WTC11 (cell line): ENCODE measurements around the gene DPH1. TPM values are rescaled to one million over a fixed set of nuclear protein-coding genes. Genes with fewer than 3 reads are reported as not detected.

Experiments used
- ATF1 ChIP-seq: sonication (generic); formaldehyde crosslinking; IDR thresholded peaks from 2 replicates; pipeline ENCODE4 v1.8.1; 2023; ENCODE audit warnings: mild to moderate bottlenecking, moderate library complexity, missing genetic modification reagents
- ETV6 ChIP-seq: sonication (generic); formaldehyde crosslinking; IDR thresholded peaks from 2 replicates; pipeline ENCODE4 v1.8.1; 2022; ENCODE audit warnings: mild to moderate bottlenecking, missing genetic modification reagents
- FOXJ3 ChIP-seq: sonication (generic); formaldehyde crosslinking; IDR thresholded peaks from 2 replicates; pipeline ENCODE4 v1.9.0; 2021; ENCODE audit warnings: missing genetic modification reagents, mild to moderate bottlenecking, borderline replicate concordance
- HMGA2 ChIP-seq: fragments of 250-450 bp; sonication (Bioruptor Pico); IDR thresholded peaks from 2 replicates; pipeline ENCODE4 v1.4.0; 2021; ENCODE audit warnings: mild to moderate bottlenecking, moderate library complexity
- JAZF1 ChIP-seq: fragments of 250-450 bp; sonication (Bioruptor Pico); IDR thresholded peaks from 2 replicates; pipeline ENCODE4 v1.9.0; 2021; ENCODE audit warnings: moderate library complexity, mild to moderate bottlenecking, inconsistent platforms
- NFATC4 ChIP-seq: fragments of 250-450 bp; sonication (Bioruptor Pico); IDR thresholded peaks from 2 replicates; pipeline ENCODE4 v1.9.0; 2021; ENCODE audit warnings: mild to moderate bottlenecking
- NFE2L1 ChIP-seq: sonication (generic); formaldehyde crosslinking; IDR thresholded peaks from 2 replicates; pipeline ENCODE4 v1.8.1; 2023; ENCODE audit warnings: missing genetic modification reagents
- RELA ChIP-seq: sonication (generic); formaldehyde crosslinking; IDR thresholded peaks from 2 replicates; pipeline ENCODE4 v1.8.1; 2022; ENCODE audit warnings: missing genetic modification reagents, mild to moderate bottlenecking, borderline replicate concordance
- RORB ChIP-seq: fragments of 250-450 bp; sonication (Bioruptor Pico); IDR thresholded peaks from 2 replicates; pipeline ENCODE4 v1.9.0; 2021; ENCODE audit warnings: mild to moderate bottlenecking
- SMAD3 ChIP-seq: sonication (generic); formaldehyde crosslinking; IDR thresholded peaks from 2 replicates; pipeline ENCODE4 v1.8.0; 2022; ENCODE audit warnings: missing genetic modification reagents, mild to moderate bottlenecking, borderline replicate concordance
- TCF7 ChIP-seq: sonication (generic); formaldehyde crosslinking; IDR thresholded peaks from 2 replicates; pipeline ENCODE4 v1.8.0; 2022; ENCODE audit warnings: mild to moderate bottlenecking, low read depth, missing genetic modification reagents, moderate library complexity
- total RNA-seq: library from RNA; stranded (reverse); gene quantifications from 3 replicates; pipeline ENCODE4 v1.2.3, GENCODE V29; 2021
- TF ChIP-seq, protein P1 (sequence below): fragments of 250-450 bp; sonication (Bioruptor Pico); conservative IDR thresholded peaks from 2 replicates; pipeline ENCODE4 v1.9.0; 2021; ENCODE audit warnings: mild to moderate bottlenecking
- TF ChIP-seq, protein P2 (sequence below): sonication (generic); formaldehyde crosslinking; IDR thresholded peaks from 2 replicates; pipeline ENCODE4 v1.8.1; 2023; ENCODE audit warnings: mild to moderate bottlenecking, missing genetic modification reagents
- TF ChIP-seq, protein P3 (sequence below): sonication (generic); formaldehyde crosslinking; IDR thresholded peaks from 2 replicates; pipeline ENCODE4 v1.8.1; 2023; ENCODE audit warnings: mild to moderate bottlenecking, missing genetic modification reagents, moderate library complexity
- TF ChIP-seq, protein P4 (sequence below): fragments of 250-450 bp; sonication (Bioruptor Pico); IDR thresholded peaks from 2 replicates; pipeline ENCODE4 v2.1.2; 2022; ENCODE audit warnings: mild to moderate bottlenecking, moderate library complexity
- TF ChIP-seq, protein P5 (sequence below): sonication (generic); formaldehyde crosslinking; IDR thresholded peaks from 2 replicates; pipeline ENCODE4 v1.8.0; 2023; ENCODE audit warnings: missing genetic modification reagents
- TF ChIP-seq, protein P6 (sequence below): sonication (generic); formaldehyde crosslinking; IDR thresholded peaks from 2 replicates; pipeline ENCODE4 v1.8.1; 2022; ENCODE audit warnings: mild to moderate bottlenecking, moderate library complexity, missing genetic modification reagents
- TF ChIP-seq, protein P7 (sequence below): sonication (generic); formaldehyde crosslinking; IDR thresholded peaks from 2 replicates; pipeline ENCODE4 v1.8.1; 2022; ENCODE audit warnings: mild to moderate bottlenecking, missing genetic modification reagents, moderate library complexity, borderline replicate concordance
- TF ChIP-seq, protein P8 (sequence below): sonication (generic); formaldehyde crosslinking; IDR thresholded peaks from 2 replicates; pipeline ENCODE4 v1.8.0; 2023; ENCODE audit warnings: missing genetic modification reagents, mild to moderate bottlenecking, borderline replicate concordance
- TF ChIP-seq, protein P9 (sequence below): sonication (generic); formaldehyde crosslinking; IDR thresholded peaks from 2 replicates; pipeline ENCODE4 v1.8.0; 2022; ENCODE audit warnings: missing genetic modification reagents

Gene DPH1
- total RNA-seq, 1 experiment from 2014 or later: 43.2 TPM

DNA sequence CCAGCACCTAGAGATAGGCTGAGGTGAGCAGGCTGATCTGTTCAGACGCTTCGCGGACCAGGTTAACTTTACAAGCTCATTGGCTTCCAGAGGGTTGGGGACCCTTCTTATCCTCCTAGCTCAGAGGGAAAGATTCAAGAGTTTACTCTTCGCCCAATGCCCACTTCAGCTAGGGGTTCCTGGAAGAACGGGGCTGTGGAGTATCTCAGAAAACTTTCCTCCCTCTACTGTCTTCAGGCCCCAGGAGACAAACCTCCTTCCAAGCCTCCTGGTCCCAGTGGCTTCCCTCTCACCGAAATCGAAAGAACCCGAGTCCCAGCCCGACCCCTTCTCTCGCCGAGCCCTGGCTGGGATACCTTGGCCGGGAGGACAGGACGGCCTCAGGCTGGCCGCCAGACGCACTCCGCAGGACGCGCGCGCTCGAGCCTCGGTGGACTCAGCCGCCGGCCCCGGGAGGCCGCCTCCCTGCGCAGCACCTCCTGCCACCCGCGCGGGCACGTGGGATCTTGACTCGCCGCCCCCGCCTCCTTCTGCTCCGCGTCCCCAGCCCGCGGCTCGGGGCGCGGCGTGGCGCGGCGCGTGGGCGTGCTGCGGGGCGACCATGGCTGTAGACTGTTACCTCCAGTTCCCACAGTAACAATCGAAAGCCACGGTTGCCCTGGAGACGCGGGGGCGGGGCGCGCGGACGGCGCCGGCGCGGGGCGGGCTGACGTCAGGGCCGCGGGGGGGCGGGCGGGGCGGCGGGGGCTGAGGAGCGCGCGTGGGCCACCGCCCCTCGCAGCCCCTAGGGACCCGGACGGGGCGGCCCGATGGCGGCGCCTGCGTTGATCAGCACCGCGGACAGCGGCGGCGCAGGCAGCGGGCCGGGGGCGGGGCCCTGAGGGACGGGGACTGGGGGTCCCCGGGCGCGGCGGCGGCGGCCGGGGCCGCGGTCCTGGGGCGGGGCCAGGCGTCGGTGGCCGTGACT is 19.7 kb downstream of the DPH1 start (continued):
- TF ChIP-seq, protein P1, sequence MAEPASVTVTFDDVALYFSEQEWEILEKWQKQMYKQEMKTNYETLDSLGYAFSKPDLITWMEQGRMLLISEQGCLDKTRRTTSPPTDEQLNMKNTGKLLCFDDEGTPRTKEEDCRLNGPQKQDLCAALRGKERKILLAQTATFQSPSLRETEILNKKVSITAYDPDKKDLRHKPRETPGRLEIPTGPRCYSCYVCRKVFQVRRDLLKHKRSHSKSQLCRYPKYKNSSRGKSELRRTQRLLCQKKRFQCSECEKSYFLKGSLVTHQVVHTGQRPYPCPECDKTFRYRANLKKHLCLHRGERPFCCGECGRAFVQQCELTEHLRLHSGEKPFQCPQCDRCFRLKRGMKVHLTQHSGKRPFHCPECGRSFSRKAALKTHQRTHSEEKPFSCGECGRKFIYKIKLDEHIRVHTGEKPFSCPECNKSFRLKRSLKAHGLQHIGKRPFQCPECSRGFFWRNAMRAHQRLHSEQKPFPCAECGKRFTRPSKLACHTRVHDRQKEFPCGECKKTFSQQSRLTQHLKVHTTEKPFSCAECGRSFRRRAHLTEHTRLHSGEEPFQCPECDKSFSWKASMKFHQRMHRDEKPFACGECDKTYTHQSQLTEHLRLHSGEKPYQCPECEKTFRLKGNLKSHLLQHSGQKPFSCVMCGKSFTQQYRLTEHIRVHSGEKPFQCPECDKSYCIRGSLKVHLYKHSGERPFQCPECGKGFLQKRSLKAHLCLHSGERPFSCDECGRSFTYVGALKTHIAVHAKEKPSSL (CRISPR knock-in tag): no peak
- TF ChIP-seq, protein P2, sequence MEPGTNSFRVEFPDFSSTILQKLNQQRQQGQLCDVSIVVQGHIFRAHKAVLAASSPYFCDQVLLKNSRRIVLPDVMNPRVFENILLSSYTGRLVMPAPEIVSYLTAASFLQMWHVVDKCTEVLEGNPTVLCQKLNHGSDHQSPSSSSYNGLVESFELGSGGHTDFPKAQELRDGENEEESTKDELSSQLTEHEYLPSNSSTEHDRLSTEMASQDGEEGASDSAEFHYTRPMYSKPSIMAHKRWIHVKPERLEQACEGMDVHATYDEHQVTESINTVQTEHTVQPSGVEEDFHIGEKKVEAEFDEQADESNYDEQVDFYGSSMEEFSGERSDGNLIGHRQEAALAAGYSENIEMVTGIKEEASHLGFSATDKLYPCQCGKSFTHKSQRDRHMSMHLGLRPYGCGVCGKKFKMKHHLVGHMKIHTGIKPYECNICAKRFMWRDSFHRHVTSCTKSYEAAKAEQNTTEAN (CRISPR knock-in tag): no peak
- TF ChIP-seq, protein P3, sequence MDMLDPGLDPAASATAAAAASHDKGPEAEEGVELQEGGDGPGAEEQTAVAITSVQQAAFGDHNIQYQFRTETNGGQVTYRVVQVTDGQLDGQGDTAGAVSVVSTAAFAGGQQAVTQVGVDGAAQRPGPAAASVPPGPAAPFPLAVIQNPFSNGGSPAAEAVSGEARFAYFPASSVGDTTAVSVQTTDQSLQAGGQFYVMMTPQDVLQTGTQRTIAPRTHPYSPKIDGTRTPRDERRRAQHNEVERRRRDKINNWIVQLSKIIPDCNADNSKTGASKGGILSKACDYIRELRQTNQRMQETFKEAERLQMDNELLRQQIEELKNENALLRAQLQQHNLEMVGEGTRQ (CRISPR knock-in tag): peak; percentile 14; the same call in 1 of the 2 replicates
- TF ChIP-seq, protein P4, sequence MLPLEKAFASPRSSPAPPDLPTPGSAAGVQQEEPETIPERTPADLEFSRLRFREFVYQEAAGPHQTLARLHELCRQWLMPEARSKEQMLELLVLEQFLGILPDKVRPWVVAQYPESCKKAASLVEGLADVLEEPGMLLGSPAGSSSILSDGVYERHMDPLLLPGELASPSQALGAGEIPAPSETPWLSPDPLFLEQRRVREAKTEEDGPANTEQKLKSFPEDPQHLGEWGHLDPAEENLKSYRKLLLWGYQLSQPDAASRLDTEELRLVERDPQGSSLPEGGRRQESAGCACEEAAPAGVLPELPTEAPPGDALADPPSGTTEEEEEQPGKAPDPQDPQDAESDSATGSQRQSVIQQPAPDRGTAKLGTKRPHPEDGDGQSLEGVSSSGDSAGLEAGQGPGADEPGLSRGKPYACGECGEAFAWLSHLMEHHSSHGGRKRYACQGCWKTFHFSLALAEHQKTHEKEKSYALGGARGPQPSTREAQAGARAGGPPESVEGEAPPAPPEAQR: no peak
- TF ChIP-seq FOXJ3: no peak
- TF ChIP-seq, protein P5, sequence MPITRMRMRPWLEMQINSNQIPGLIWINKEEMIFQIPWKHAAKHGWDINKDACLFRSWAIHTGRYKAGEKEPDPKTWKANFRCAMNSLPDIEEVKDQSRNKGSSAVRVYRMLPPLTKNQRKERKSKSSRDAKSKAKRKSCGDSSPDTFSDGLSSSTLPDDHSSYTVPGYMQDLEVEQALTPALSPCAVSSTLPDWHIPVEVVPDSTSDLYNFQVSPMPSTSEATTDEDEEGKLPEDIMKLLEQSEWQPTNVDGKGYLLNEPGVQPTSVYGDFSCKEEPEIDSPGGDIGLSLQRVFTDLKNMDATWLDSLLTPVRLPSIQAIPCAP (CRISPR knock-in tag): no peak
- TF ChIP-seq, protein P6, sequence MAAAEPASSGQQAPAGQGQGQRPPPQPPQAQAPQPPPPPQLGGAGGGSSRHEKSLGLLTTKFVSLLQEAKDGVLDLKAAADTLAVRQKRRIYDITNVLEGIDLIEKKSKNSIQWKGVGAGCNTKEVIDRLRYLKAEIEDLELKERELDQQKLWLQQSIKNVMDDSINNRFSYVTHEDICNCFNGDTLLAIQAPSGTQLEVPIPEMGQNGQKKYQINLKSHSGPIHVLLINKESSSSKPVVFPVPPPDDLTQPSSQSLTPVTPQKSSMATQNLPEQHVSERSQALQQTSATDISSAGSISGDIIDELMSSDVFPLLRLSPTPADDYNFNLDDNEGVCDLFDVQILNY: no peak
- TF ChIP-seq RORB: no peak
- TF ChIP-seq ATF1 (CRISPR knock-in tag): no peak
- TF ChIP-seq NFE2L1 (CRISPR knock-in tag): no peak
- TF ChIP-seq, protein P7, sequence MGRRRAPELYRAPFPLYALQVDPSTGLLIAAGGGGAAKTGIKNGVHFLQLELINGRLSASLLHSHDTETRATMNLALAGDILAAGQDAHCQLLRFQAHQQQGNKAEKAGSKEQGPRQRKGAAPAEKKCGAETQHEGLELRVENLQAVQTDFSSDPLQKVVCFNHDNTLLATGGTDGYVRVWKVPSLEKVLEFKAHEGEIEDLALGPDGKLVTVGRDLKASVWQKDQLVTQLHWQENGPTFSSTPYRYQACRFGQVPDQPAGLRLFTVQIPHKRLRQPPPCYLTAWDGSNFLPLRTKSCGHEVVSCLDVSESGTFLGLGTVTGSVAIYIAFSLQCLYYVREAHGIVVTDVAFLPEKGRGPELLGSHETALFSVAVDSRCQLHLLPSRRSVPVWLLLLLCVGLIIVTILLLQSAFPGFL (CRISPR knock-in tag): no peak
- no peak for TF ChIP-seq NFATC4 (CRISPR knock-in tag)
- no peak for TF ChIP-seq SMAD3 (CRISPR knock-in tag)
- TF ChIP-seq HMGA2: no peak
- no peak for TF ChIP-seq JAZF1 (CRISPR knock-in tag)
- TF ChIP-seq, protein P8, sequence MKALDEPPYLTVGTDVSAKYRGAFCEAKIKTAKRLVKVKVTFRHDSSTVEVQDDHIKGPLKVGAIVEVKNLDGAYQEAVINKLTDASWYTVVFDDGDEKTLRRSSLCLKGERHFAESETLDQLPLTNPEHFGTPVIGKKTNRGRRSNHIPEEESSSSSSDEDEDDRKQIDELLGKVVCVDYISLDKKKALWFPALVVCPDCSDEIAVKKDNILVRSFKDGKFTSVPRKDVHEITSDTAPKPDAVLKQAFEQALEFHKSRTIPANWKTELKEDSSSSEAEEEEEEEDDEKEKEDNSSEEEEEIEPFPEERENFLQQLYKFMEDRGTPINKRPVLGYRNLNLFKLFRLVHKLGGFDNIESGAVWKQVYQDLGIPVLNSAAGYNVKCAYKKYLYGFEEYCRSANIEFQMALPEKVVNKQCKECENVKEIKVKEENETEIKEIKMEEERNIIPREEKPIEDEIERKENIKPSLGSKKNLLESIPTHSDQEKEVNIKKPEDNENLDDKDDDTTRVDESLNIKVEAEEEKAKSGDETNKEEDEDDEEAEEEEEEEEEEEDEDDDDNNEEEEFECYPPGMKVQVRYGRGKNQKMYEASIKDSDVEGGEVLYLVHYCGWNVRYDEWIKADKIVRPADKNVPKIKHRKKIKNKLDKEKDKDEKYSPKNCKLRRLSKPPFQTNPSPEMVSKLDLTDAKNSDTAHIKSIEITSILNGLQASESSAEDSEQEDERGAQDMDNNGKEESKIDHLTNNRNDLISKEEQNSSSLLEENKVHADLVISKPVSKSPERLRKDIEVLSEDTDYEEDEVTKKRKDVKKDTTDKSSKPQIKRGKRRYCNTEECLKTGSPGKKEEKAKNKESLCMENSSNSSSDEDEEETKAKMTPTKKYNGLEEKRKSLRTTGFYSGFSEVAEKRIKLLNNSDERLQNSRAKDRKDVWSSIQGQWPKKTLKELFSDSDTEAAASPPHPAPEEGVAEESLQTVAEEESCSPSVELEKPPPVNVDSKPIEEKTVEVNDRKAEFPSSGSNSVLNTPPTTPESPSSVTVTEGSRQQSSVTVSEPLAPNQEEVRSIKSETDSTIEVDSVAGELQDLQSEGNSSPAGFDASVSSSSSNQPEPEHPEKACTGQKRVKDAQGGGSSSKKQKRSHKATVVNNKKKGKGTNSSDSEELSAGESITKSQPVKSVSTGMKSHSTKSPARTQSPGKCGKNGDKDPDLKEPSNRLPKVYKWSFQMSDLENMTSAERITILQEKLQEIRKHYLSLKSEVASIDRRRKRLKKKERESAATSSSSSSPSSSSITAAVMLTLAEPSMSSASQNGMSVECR: no peak
- peak; percentile 18; the same call in 1 of the 2 replicates for TF ChIP-seq ETV6 (CRISPR knock-in tag)
- TF ChIP-seq, protein P9, sequence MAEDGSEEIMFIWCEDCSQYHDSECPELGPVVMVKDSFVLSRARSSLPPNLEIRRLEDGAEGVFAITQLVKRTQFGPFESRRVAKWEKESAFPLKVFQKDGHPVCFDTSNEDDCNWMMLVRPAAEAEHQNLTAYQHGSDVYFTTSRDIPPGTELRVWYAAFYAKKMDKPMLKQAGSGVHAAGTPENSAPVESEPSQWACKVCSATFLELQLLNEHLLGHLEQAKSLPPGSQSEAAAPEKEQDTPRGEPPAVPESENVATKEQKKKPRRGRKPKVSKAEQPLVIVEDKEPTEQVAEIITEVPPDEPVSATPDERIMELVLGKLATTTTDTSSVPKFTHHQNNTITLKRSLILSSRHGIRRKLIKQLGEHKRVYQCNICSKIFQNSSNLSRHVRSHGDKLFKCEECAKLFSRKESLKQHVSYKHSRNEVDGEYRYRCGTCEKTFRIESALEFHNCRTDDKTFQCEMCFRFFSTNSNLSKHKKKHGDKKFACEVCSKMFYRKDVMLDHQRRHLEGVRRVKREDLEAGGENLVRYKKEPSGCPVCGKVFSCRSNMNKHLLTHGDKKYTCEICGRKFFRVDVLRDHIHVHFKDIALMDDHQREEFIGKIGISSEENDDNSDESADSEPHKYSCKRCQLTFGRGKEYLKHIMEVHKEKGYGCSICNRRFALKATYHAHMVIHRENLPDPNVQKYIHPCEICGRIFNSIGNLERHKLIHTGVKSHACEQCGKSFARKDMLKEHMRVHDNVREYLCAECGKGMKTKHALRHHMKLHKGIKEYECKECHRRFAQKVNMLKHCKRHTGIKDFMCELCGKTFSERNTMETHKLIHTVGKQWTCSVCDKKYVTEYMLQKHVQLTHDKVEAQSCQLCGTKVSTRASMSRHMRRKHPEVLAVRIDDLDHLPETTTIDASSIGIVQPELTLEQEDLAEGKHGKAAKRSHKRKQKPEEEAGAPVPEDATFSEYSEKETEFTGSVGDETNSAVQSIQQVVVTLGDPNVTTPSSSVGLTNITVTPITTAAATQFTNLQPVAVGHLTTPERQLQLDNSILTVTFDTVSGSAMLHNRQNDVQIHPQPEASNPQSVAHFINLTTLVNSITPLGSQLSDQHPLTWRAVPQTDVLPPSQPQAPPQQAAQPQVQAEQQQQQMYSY: no peak
- no peak for TF ChIP-seq TCF7
- TF ChIP-seq RELA: no peak
